A549 (cell line): ENCODE data around the gene SNORC.

Experiments
- BHLHE40 ChIP-seq: IDR thresholded peaks from 2 replicates; pipeline ENCODE4 v1.6.1; 2012; ENCODE audit warnings: low read depth, low read length, inconsistent platforms
- CEBPB ChIP-seq, 2 experiments: fragments of >200 bp in 1 of 2; sonication (Bioruptor Twin) in 1 of 2; formaldehyde crosslinking in 1 of 2; IDR thresholded peaks; 2 replicates each; pipeline ENCODE4 v1.6.1; 2012 to 2016
- RAD21 ChIP-seq, 2 experiments: fragments of >200 bp in 1 of 2; sonication (Bioruptor Twin) in 1 of 2; formaldehyde crosslinking in 1 of 2; IDR thresholded peaks in 1 of 2; conservative IDR thresholded peaks in 1 of 2; 2 replicates in 1 of 2; 3 replicates in 1 of 2; pipeline ENCODE4 v1.6.1; 2012 to 2018; ENCODE audit warnings: inconsistent platforms in 1 of 2
- RCOR1 ChIP-seq: fragments of 150-350 bp; IDR thresholded peaks from 2 replicates; pipeline ENCODE4 v1.6.1; 2014; ENCODE audit warnings: antibody characterized with exemption, low read length, low read depth

- TF ChIP-seq RCOR1 (no peak), CEBPB (IDR thresholded peaks at IDR 0.05) (no peak), BHLHE40 (no peak), RAD21 (conservative IDR thresholded peaks at IDR 0.05 in 1 of 2, IDR thresholded peaks at IDR 0.05 in 1 of 2) (no peak)
Observed at GRCh38 chr2:232888099-232888836, 18.2 kb downstream of the SNORC start.
